Vagina (tissue), 2 donors: ENCODE measurements around the gene MAGEA6. TPM values are rescaled to one million over a fixed set of nuclear protein-coding genes. Genes with fewer than 3 reads are reported as not detected.

ENCODE experiments used
- DNase-seq, 2 donors: peaks; one replicate each; pipeline ENCODE4 v3.0.0-alpha.2; 2017; ENCODE audit errors: extremely low spot score in 2 of 2
- H3K27ac ChIP-seq: fragments of 200-600 bp; sonication (generic); one replicate; pipeline ENCODE4 v1.5.1; 2019
- H3K27me3 ChIP-seq: fragments of 200-600 bp; sonication (generic); one replicate; pipeline ENCODE4 v1.5.1; 2019
- H3K36me3 ChIP-seq, 2 donors: fragments of 200-600 bp; sonication (generic); one replicate each; pipeline ENCODE4 v1.5.1; 2017 to 2019
- H3K4me1 ChIP-seq: fragments of 200-600 bp; sonication (generic); one replicate; pipeline ENCODE4 v1.5.1; 2019
- H3K4me3 ChIP-seq, 2 donors: fragments of 200-600 bp; sonication (generic); 1 replicate in 1 of 2; 2 replicates in 1 of 2; pipeline ENCODE4 v1.5.1; 2016 to 2019
- H3K9me3 ChIP-seq: fragments of 200-600 bp; sonication (generic); one replicate; pipeline ENCODE4 v1.5.1; 2019
- POLR2A ChIP-seq, 2 donors: fragments of 450-650 bp; IDR thresholded peaks; one replicate each; pipeline ENCODE4 v1.6.1; 2017; ENCODE audit warnings: antibody characterized with exemption in 2 of 2, mild to moderate bottlenecking in 2 of 2, moderate library complexity in 2 of 2
- POLR2AphosphoS5 ChIP-seq, 2 donors: sonication (generic); formaldehyde crosslinking; IDR thresholded peaks; one replicate each; pipeline ENCODE4 v1.9.0; 2017; ENCODE audit warnings: antibody characterized with exemption in 2 of 2, mild to moderate bottlenecking in 2 of 2, low read depth in 1 of 2; ENCODE audit not compliant: insufficient read depth in 1 of 2
- intact Hi-C: fragments of 100-400 bp; cut with DNase I; formaldehyde crosslinking; loops from one replicate; pipeline ENCODE4 v1.15.1; 2023
- total RNA-seq: library from RNA; depleted of rRNA; stranded (reverse); fragments of >200 nt; gene quantifications from one replicate; pipeline ENCODE4 v1.2.3, GENCODE V29; 2016
- TF ChIP-seq, protein P1 (sequence below), 3 experiments: fragments of 450-650 bp in 2 of 3; fragments of 200-600 bp in 1 of 3; sonication (generic) in 1 of 3; IDR thresholded peaks; one replicate each; pipeline ENCODE4 v1.5.1; 2017 to 2019; ENCODE audit warnings: antibody characterized with exemption in 3 of 3, mild to moderate bottlenecking in 2 of 3, moderate library complexity in 2 of 3

Gene MAGEA6
- total RNA-seq, 1 donor from 2014 or later, result not detected

DNA sequence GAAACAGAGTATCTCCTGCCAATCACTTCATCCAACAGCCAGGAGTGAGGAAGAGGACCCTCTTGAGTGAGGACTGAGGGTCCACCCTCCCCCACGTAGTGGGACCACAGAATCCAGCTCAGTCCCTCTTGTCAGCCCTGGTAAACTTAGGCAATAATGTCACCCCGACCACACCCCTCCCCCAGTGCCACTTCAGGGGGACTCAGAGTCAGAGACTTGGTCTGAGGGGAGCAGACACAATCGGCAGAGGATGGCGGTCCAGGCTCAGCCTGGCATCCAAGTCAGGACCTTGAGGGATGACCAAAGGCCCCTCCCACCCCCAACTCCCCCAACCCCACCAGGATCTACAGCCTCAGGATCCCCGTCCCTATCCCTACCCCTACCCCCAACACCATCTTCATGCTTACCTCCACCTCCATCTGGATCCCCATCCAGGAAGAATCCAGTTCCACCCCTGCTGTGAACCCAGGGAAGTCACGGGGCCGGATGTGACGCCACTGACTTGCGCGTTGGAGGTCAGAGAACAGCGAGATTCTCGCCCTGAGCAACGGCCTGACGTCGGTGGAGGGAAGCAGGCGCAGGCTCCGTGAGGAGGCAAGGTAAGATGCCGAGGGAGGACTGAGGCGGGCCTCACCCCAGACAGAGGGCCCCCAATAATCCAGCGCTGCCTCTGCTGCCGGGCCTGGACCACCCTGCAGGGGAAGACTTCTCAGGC lies 36.1 kb downstream of the MAGEA6 start, which contains the start of the genes CSAG1 and MAGEA12:
CSAG1 (minus strand) TSS at position 461 of the 715 bp plus-strand sequence. CDS start 1,261 bp downstream, outside the sequence.
MAGEA12 (plus strand) TSS at position 497 of the 715 bp plus-strand sequence. CDS start 2,405 bp downstream, outside the sequence.
- no peak within 1 kb of the TSS for H3K4me3 ChIP-seq
- intact Hi-C loops, result no loop called here
- TF ChIP-seq, protein P1, sequence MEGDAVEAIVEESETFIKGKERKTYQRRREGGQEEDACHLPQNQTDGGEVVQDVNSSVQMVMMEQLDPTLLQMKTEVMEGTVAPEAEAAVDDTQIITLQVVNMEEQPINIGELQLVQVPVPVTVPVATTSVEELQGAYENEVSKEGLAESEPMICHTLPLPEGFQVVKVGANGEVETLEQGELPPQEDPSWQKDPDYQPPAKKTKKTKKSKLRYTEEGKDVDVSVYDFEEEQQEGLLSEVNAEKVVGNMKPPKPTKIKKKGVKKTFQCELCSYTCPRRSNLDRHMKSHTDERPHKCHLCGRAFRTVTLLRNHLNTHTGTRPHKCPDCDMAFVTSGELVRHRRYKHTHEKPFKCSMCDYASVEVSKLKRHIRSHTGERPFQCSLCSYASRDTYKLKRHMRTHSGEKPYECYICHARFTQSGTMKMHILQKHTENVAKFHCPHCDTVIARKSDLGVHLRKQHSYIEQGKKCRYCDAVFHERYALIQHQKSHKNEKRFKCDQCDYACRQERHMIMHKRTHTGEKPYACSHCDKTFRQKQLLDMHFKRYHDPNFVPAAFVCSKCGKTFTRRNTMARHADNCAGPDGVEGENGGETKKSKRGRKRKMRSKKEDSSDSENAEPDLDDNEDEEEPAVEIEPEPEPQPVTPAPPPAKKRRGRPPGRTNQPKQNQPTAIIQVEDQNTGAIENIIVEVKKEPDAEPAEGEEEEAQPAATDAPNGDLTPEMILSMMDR (IDR thresholded peaks at IDR 0.05), result no peak
- DNase-seq, result peak; percentile 64 to 74
- no peaks in the 10 kb centered on the region for H3K4me1 ChIP-seq
- no peak within 1 kb of the TSS for H3K27ac ChIP-seq
- no peaks in the 10 kb centered on the region for H3K27me3 ChIP-seq
- H3K36me3 ChIP-seq, result no peaks in the 10 kb centered on the region
- H3K9me3 ChIP-seq, result no peaks in the 10 kb centered on the region

DNA sequence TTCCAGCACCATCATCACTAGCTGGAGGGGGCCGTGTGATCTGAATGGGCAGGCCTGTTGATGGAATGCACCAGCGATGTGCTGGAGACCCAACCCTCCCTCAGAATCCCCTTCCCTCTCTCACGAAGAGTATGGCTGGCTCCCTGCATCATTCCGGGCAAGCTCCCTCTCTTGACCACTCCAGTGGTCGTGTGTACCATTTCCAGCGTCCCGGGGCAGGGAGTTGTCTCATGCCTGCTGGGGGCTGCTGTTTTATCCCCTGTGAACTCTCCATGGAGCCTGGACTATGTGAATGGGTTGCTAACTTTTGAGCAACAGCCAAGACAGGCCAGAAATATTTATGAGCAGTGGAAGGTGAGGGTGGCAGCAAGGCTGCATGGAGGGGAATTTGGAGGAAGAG lies 44.1 kb downstream of the MAGEA6 start:
- Histone ChIP-seq H3K4me1 (no peaks in the 10 kb centered on the region), H3K27me3 (no peaks in the 10 kb centered on the region), H3K4me3 (no peak overlapping the region), H3K27ac (no peak overlapping the region), H3K36me3 (no peaks in the 10 kb centered on the region), H3K9me3 (no peaks in the 10 kb centered on the region)
- intact Hi-C loops, result no loop called here
- no peak for DNase-seq
- TF ChIP-seq POLR2AphosphoS5 (IDR thresholded peaks at IDR 0.05; ENCODE audit: insufficient read depth in 1 of 2, low read depth in 1 of 2) (no peak), POLR2A (IDR thresholded peaks at IDR 0.05) (no peak)
- TF ChIP-seq, protein P1 (IDR thresholded peaks at IDR 0.05), result no peak

Other genes starting within 250 kb of the MAGEA6 start
- 1.2 TPM for gene GABRQ, start 131.8 kb downstream of the MAGEA6 start, total RNA-seq
- gene MAGEA3, start 70.9 kb downstream of the MAGEA6 start, total RNA-seq, result not detected
- not detected for gene CSAG2, start 60.4 kb downstream of the MAGEA6 start, total RNA-seq
- not detected for gene MAGEA2B, start 55.1 kb downstream of the MAGEA6 start, total RNA-seq
- gene CSAG1, start 36.0 kb downstream of the MAGEA6 start, total RNA-seq, result not detected
- gene MAGEA12, start 35.9 kb downstream of the MAGEA6 start, total RNA-seq, result not detected
- not detected for gene MAGEA2, start 15.8 kb downstream of the MAGEA6 start, total RNA-seq
- gene CSAG3, start 10.5 kb downstream of the MAGEA6 start, total RNA-seq, result not detected
- 24.6 TPM for gene CETN2, start 61.1 kb upstream of the MAGEA6 start, total RNA-seq
- gene NSDHL, start 61.4 kb upstream of the MAGEA6 start, total RNA-seq, result 15.2 TPM
- gene ZNF185, start 128.4 kb upstream of the MAGEA6 start, total RNA-seq, result 98.2 TPM
- gene PNMA5, start 224.4 kb upstream of the MAGEA6 start, total RNA-seq, result not detected